ENCODE data around the gene NDP.

The NDP gene

GRCh38 chrX:43985511-43985910 is 12.3 kb upstream of the NDP start:
- TF ChIP-seq GATA2 (IDR thresholded peaks at IDR 0.05; ENCODE audit: low read depth, low read length) (no peak), GATA3 (IDR thresholded peaks at IDR 0.05; ENCODE audit: low read depth, low read length) (no peak)

DNA sequence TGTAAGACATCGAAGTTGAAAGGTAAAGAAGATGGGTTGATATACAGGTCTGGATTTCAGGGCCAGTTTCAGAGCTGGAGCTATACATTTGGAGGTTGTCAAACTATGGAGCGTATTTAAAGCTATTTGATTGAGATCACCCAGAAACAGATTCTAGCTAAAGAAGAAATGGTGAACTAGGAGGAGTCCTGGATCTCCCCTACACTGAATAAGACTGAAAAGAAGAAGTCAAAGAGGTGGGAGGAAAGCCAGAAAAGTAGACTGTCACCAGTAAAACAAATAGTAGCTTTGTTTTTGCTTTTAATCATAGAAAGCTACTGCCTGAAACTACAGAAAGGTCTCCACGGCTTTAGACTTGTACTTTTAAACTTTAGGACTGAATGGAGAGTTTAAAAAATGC is 5.0 kb upstream of the NDP start:
- TF ChIP-seq GATA2 (IDR thresholded peaks at IDR 0.05; ENCODE audit: low read depth, low read length) = no peak
- TF ChIP-seq GATA3 (IDR thresholded peaks at IDR 0.05; ENCODE audit: low read depth, low read length) = no peak

DNA sequence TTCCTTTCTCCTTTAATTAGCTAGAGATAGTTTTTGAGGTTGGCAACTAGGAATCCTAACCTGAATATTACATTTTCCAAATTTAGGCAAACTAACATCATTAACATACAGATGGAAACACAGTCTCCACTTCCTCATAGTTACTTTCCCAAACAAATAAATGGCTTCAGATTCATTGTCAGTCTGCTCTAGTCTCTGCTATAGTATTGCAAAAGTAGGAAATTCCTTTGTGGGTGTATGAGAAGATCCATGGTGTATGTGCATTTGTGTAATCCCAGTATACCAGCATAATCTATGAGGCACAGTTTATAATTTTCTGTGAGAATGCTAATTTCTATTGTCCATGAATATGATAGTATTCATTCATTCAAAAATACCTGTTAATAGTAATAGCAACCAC is 3.0 kb upstream of the NDP start:
- TF ChIP-seq GATA3 (IDR thresholded peaks at IDR 0.05; ENCODE audit: low read depth, low read length) (no peak), GATA2 (IDR thresholded peaks at IDR 0.05; ENCODE audit: low read depth, low read length) (no peak)

DNA sequence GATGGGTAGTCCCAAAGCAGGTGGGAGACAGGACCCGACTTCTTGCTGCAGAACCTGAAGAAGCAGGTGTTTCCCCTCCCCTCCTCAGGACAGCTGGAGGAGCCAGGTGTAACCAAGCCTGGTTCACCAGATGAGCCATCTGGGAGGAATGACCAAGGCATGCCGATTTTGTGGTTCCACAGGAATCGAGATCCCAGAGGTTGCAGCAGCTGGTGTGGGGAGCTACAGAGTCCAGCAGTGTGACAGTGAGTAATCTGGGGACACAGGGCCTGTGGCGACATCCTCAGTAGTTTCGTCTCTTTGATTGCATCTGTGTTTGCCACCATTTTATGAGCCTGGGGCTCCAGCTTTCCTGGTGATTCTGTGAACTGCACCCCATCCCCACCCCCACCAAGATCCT is 2.6 kb upstream of the NDP start:
- TF ChIP-seq GATA3 (IDR thresholded peaks at IDR 0.05; ENCODE audit: low read depth, low read length) = no peak
- no peak for TF ChIP-seq GATA2 (IDR thresholded peaks at IDR 0.05; ENCODE audit: low read depth, low read length)

DNA sequence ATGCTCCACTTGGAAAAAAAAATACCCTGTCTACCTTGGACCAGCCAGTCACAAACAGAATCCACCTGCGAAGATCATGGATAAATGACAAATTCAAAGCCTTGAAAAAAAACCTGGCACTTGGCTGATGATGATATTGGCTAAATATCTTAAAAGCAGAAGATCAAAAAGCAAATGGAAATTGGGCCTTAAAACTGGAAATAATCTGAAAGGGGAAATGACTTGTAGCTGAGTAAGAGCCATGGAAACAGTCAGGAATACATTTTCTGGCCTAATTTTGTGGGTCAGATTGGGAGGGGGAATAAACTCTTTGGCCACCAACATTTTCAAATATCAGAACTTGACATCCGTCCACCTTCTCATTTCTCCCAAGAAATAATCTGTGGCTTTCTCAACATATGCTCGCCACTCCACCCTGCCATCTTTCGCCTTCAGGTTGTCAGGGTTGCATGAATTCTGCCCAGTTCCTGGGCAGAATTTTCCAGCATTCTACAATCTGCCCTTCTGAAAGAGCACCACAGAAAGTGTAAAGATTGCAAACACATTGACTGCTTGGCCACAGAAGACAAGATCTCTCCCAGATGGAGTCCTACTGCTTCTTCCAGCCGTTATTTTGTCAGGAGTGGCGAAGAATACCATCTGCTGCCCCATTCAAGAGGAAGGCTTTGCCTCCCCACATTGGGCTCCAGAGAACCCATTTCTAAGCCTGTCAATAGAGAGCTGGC is 1.7 kb upstream of the NDP start:
- TF ChIP-seq GATA2 (IDR thresholded peaks at IDR 0.05; ENCODE audit: low read depth, low read length) = no peak

DNA sequence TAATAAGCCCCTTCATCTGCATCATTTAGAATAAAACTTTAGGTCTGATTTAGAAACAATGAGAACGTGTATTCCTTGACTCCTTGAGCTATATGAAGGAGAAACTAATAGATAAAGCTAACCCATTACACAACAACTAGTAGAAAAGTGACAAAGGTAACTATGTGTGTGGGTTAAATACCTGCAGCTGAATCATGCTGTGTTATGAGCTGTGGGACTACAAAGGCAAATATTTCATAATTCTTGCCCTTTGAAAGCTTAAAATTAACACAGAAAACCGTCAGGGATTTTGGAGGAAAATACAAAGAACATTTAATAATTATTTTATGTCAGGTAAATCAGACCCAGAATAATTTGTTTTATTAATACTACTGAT is 898 bp upstream of the NDP start:
- no peak for TF ChIP-seq GATA2 (IDR thresholded peaks at IDR 0.05; ENCODE audit: low read depth, low read length)
- TF ChIP-seq GATA3 (IDR thresholded peaks at IDR 0.05; ENCODE audit: low read depth, low read length) = no peak

DNA sequence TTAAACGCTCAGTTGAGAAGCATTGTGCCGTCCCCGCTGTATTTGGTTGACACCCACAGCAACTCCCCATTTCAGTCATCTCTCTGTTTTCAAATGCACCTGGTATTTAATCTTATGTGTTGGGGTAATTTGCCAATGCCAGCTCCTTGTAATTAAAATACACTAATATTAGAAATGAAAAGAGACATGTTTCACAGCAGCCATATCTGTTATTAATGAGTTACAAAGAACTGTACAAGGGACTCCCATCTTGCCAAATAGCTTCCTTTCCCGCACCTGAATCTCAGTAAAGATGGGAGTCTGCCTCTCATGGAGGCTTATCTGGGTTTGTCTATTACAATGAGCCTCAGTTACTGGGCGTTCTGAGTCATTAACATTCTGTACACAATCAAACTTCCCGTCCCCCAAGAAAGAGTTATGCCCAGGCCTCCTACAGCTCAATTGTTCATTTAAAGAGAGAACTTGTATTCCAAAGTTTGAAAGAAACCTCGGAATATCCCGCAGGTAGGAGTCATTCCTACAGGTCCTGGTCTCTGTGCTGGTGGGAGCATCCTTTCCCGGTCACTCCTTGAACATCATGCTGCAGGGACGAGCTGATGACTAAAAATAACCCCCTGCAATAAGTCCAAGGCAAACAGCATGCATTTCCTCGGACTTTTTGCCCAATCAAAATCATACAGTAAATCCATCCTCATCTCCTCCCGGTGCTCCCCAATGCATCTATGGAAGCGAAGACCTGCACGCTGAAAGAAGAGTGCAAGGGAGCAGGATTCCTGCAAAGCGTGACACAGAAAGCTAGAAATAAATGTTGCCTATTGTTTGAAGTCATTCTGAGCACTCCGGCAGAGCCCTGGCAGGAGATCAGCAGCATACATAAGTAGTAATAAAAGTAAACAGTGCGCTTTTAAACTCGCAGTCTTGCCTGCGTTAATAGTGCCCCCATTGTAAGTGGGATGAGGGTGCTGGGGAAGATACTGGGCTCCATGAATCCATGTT is 926 bp downstream of the NDP start:
- TF ChIP-seq GATA2 (IDR thresholded peaks at IDR 0.05; ENCODE audit: low read depth, low read length) (no peak), GATA3 (IDR thresholded peaks at IDR 0.05; ENCODE audit: low read depth, low read length) (no peak)

- TF ChIP-seq GATA3 (IDR thresholded peaks at IDR 0.05; ENCODE audit: low read depth, low read length) = no peak
- no peak for TF ChIP-seq GATA2 (IDR thresholded peaks at IDR 0.05; ENCODE audit: low read depth, low read length)
Measured at GRCh38 chrX:43970528-43970927, 2.7 kb downstream of the NDP start.

DNA sequence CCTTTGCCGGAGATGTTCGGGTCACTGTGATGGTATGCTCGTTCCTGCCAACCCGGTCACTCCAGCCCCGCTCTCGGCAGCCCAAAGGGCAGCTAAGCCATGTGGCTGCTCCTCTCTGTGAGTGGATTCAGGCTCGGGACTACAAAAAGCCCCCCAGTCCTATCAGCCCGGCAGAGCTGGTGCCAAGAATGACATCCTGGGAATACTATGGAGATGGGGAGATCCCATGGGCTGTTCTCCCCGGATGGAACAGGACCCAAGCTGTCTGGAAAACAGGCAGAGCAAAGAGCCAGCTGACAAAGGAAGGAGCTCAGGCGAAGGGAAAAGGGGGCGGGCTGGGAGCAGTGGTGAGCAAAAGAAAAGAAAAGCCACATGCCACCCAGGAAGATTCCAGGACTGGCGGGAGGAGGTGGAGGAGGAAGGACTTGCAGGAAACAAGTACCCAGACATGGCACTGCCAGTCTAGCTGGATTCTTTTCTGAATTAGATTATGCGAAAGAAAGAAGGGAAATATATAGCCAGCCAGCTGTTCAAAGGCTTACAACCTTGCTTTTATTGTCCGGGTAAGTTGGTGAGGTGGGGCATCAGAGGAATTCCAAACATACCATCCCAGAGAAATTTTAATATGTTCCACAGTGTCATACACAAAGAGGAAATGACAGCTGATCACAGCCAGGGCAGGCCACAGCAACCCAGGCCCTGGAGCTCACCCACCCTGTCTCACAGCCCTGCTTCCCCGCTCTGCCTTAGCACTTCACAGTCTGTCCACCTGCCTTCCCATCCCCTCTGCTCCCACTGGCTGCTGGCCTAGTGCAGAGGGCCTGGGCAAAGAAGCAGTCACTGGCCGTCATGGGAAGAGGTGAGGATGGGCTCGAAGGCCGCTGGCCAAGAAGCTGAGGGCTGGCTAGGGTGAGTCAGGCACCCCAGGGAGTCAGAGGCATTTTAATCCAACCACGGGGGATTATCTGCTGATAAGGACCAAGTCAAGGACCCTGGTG is 3.4 kb downstream of the NDP start:
- TF ChIP-seq GATA3 (IDR thresholded peaks at IDR 0.05; ENCODE audit: low read depth, low read length) (no peak), GATA2 (IDR thresholded peaks at IDR 0.05; ENCODE audit: low read depth, low read length) (no peak)

DNA sequence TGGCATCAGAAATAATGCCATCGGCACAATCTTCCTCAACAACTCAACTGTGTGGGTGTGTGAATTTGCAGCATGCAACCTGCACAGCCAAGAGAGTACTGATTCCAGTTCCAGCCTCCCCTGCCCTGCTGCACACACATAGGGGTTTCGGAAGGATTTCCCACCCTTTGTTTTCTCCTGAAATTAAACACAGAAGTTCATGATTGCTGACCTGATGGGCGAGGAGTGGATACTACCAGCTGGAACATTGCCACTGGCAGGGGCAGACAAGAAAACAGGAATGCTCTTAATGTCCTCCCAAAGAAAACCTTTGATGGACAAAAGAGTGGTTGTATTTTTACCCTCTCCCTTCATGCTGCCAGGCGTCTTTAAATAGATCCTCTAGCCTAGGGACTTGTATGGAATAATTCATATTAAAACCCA is 4.8 kb downstream of the NDP start:
- no peak for TF ChIP-seq GATA3 (IDR thresholded peaks at IDR 0.05; ENCODE audit: low read depth, low read length)
- TF ChIP-seq GATA2 (IDR thresholded peaks at IDR 0.05; ENCODE audit: low read depth, low read length) = no peak

DNA sequence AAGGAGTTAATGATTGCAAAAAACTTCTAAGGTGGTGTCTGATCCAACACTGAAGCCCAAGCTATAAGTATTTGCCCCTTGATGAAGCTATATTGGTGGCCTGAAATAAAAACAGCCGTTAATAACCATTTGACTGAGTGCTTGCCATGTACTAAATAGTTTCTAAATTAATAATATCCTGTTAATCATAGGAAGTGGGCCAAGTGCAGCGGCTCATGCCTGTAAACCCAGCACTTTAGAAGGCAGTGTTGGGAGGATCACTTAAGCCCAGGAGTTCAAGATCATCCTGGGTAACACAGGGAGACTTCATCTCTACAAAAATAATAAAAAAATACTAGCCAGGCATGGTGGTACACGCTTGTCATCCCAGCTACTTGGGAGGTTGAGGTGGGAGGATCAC is 8.3 kb downstream of the NDP start:
- TF ChIP-seq GATA2 (IDR thresholded peaks at IDR 0.05; ENCODE audit: low read depth, low read length) = no peak
- TF ChIP-seq GATA3 (IDR thresholded peaks at IDR 0.05; ENCODE audit: low read depth, low read length) = no peak

GRCh38 chrX:43963726-43964125 is 9.5 kb downstream of the NDP start:
- no peak for TF ChIP-seq GATA2 (IDR thresholded peaks at IDR 0.05; ENCODE audit: low read depth, low read length)
- TF ChIP-seq GATA3 (IDR thresholded peaks at IDR 0.05; ENCODE audit: low read depth, low read length) = no peak

GRCh38 chrX:43962636-43963035 is 10.6 kb downstream of the NDP start:
- no peak for TF ChIP-seq GATA3 (IDR thresholded peaks at IDR 0.05; ENCODE audit: low read depth, low read length)
- TF ChIP-seq GATA2 (IDR thresholded peaks at IDR 0.05; ENCODE audit: low read depth, low read length) = no peak

- TF ChIP-seq GATA2 (IDR thresholded peaks at IDR 0.05; ENCODE audit: low read depth, low read length) (no peak), GATA3 (IDR thresholded peaks at IDR 0.05; ENCODE audit: low read depth, low read length) (no peak)
Measured at GRCh38 chrX:43961699-43962098, 11.5 kb downstream of the NDP start.

Measured in SH-SY5Y (cell line).